Spleen (tissue), 11 donors: ENCODE data around the gene RBMXL2. TPM values are rescaled to one million over a fixed set of nuclear protein-coding genes. Genes with fewer than 3 reads are reported as not detected.

Experiments used
- DNase-seq: peaks from one replicate; pipeline ENCODE4 v3.0.0-alpha.2; 2020
- H3K27ac ChIP-seq, 8 donors: fragments of 200-600 bp; sonication (generic) in 7 of 8; 1 replicate in 4 of 8; 2 replicates in 4 of 8; pipeline versions ENCODE4 v1.5.0 to v1.8.0; 2016 to 2021; ENCODE audit warnings: inconsistent platforms in 4 of 8, mild to moderate bottlenecking in 4 of 8, moderate library complexity in 1 of 8
- H3K27me3 ChIP-seq, 7 donors: fragments of 200-600 bp; sonication (generic) in 6 of 7; replicated peaks in 1 of 7; 1 replicate in 4 of 7; 2 replicates in 3 of 7; pipeline versions ENCODE4 v1.5.0 to v1.8.0; 2016 to 2021; ENCODE audit warnings: inconsistent platforms in 3 of 7, mild to moderate bottlenecking in 1 of 7
- H3K36me3 ChIP-seq, 6 donors: fragments of 200-600 bp; sonication (generic) in 5 of 6; 1 replicate in 4 of 6; 2 replicates in 2 of 6; pipeline versions ENCODE4 v1.5.0 to v1.8.0; 2016 to 2021; ENCODE audit warnings: inconsistent platforms in 2 of 6
- H3K4me1 ChIP-seq, 6 donors: fragments of 200-600 bp; sonication (generic) in 5 of 6; 1 replicate in 3 of 6; 2 replicates in 3 of 6; pipeline versions ENCODE4 v1.5.0 to v1.8.0; 2016 to 2021; ENCODE audit warnings: inconsistent platforms in 3 of 6
- H3K4me3 ChIP-seq, 8 donors: fragments of 200-600 bp; sonication (generic) in 7 of 8; 1 replicate in 4 of 8; 2 replicates in 4 of 8; pipeline versions ENCODE4 v1.5.0 to v1.8.0; 2016 to 2021; ENCODE audit warnings: inconsistent platforms in 4 of 8, mild to moderate bottlenecking in 4 of 8, moderate library complexity in 2 of 8
- H3K9me3 ChIP-seq, 8 donors: fragments of 200-600 bp; sonication (generic) in 7 of 8; 1 replicate in 4 of 8; 2 replicates in 4 of 8; pipeline versions ENCODE4 v1.5.0 to v1.8.0; 2016 to 2021; ENCODE audit warnings: inconsistent platforms in 4 of 8
- POLR2A ChIP-seq, 3 donors: fragments of 450-650 bp; IDR thresholded peaks; one replicate each; pipeline ENCODE4 v1.5.1; 2017; ENCODE audit warnings: antibody characterized with exemption in 3 of 3, mild to moderate bottlenecking in 1 of 3
- POLR2AphosphoS5 ChIP-seq, 3 donors: sonication (generic); formaldehyde crosslinking; IDR thresholded peaks; one replicate each; pipeline ENCODE4 v1.5.1; 2017; ENCODE audit warnings: antibody characterized with exemption in 3 of 3
- WGBS, 5 donors: extraction: QIAGEN DNeasy Blood & Tissue Kit in 3 of 5; methylation state at CpG; one replicate each; pipeline versions ENCODE4 v1.1.5 to v1.1.7; 2013 to 2018; 5-methylcytosine and 5-hydroxymethylcytosine counted together
- intact Hi-C: fragments of 100-400 bp; cut with DNase I; formaldehyde crosslinking; loops from one replicate; pipeline ENCODE4 v1.15.0; 2023; ENCODE audit warnings: low total_unique reads
- polyA plus RNA-seq, 3 donors: library from polyadenylated mRNA; stranded (reverse); fragments of 200-250 nt; gene quantifications; one replicate each; pipeline ENCODE4 v1.2.1, GENCODE V29; 2013
- total RNA-seq, 7 donors: library from RNA; depleted of rRNA in 3 of 7; stranded (reverse); fragments of >200 nt in 3 of 7; fragmentation: NEBNext Ultra II Directional in 4 of 7; extraction: Animal tissue kit (Norgen Biotek cat#: 25700) in 4 of 7; gene quantifications; one replicate each; pipeline versions ENCODE4 v1.1.0 to v1.2.1, GENCODE V29; 2016 to 2021
- TF ChIP-seq, protein P1 (sequence below), 11 experiments: fragments of 200-600 bp in 7 of 11; fragments of 450-650 bp in 4 of 11; sonication (generic) in 4 of 11; IDR thresholded peaks in 8 of 11; conservative IDR thresholded peaks in 3 of 11; 1 replicate in 7 of 11; 2 replicates in 4 of 11; pipeline versions ENCODE4 v1.4.0 to v1.8.0; 2016 to 2021; ENCODE audit warnings: antibody characterized with exemption in 11 of 11, inconsistent platforms in 4 of 11, mild to moderate bottlenecking in 1 of 11
- donor health status: healthy with polysubstance abuse.
- donor health status: DM: no; HTN: no; CAD: no; lungs with moderate emphysema.
- donor health status: DM: no; HTN: no; CAD: no.
- donor health status: Bipolar disorder and iron deficiency.
- donor health status: healthy.
- donor health status: DM: no; HTN: no; CAD: no.
- donor health status: DM: yes; HTN: yes; CAD: no.

The RBMXL2 gene
- total and polyA plus RNA-seq, 10 donors: 0.20 to 0.52 (median 0.45) TPM; not detected in 6

DNA sequence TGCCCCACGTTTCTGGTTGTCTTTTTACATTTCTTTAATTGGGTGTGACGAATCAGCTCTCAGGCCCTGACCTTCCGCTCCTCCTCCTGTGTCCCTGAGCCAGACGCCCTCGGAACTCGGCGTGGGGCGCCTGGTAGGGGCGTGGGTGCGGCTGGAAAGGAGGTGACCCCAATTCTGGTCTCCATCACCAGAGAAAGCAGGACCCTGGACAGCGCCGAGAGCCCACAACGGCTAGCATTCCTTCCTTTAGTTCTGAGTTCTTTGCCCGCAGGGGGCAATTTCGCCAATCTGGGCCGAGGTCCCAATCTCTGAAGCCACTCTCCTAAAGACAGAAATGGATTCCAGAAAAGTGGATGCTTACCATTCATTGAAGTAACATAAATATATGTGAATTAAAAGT is 11.7 kb upstream of the RBMXL2 start:
- WGBS, 5 donors: 70 to 75% (median 73%) methylated on average over 16 of the region's 16 CpGs
- Histone ChIP-seq H3K4me3 (no peak overlapping the region), H3K9me3 (peaks cover 0 to 22% (median 10%) of the 10 kb centered on the region in 8 donors), H3K4me1 (no peaks in the 10 kb centered on the region), H3K27me3 (peaks cover 0 to 10% (median 0%) of the 10 kb centered on the region in 7 donors), H3K36me3 (no peaks in the 10 kb centered on the region), H3K27ac (no peak overlapping the region)
- intact Hi-C loops: no loop called here
- TF ChIP-seq POLR2A (IDR thresholded peaks at IDR 0.05): no peak
- TF ChIP-seq POLR2AphosphoS5 (IDR thresholded peaks at IDR 0.05): no peak
- TF ChIP-seq, protein P1, sequence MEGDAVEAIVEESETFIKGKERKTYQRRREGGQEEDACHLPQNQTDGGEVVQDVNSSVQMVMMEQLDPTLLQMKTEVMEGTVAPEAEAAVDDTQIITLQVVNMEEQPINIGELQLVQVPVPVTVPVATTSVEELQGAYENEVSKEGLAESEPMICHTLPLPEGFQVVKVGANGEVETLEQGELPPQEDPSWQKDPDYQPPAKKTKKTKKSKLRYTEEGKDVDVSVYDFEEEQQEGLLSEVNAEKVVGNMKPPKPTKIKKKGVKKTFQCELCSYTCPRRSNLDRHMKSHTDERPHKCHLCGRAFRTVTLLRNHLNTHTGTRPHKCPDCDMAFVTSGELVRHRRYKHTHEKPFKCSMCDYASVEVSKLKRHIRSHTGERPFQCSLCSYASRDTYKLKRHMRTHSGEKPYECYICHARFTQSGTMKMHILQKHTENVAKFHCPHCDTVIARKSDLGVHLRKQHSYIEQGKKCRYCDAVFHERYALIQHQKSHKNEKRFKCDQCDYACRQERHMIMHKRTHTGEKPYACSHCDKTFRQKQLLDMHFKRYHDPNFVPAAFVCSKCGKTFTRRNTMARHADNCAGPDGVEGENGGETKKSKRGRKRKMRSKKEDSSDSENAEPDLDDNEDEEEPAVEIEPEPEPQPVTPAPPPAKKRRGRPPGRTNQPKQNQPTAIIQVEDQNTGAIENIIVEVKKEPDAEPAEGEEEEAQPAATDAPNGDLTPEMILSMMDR (IDR thresholded peaks at IDR 0.05 in 8 of 11, conservative IDR thresholded peaks at IDR 0.05 in 3 of 11): no peak
- no peak for DNase-seq

DNA sequence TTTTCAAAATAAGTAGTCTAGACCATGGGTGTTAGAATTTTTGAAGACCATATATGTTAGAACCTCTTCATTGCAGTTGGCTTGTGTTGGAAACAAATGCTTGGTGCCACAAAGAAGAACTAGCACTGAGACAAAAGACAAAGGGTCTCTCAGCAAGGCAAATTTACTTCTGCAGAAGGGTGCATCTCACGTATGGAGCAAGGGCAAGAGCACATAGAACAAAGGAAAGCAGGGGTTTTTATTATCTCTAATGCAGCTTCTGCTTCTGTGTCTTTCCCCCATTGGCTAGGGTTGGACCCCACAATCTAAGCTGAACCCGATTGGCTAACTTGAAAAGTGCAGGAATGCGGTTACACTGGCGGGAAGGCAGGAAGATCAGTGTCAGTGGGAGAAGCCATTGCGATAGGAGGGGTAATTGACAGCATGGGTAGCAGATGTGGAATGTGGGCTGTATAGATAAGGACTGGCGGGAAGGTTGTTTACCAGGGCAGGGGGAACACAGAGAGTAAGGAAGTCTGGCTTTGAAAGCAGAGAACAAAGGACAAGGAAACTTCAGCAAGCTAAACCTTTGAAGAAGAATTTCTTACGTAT is 9.2 kb upstream of the RBMXL2 start:
- Histone ChIP-seq H3K9me3 (peaks cover 0 to 22% (median 10%) of the 10 kb centered on the region in 8 donors), H3K27ac (no peak overlapping the region), H3K36me3 (no peaks in the 10 kb centered on the region), H3K4me3 (no peak overlapping the region), H3K4me1 (no peaks in the 10 kb centered on the region), H3K27me3 (peaks cover 0 to 12% (median 0%) of the 10 kb centered on the region in 7 donors)
- intact Hi-C loops: no loop called here
- TF ChIP-seq, protein P1 (IDR thresholded peaks at IDR 0.05 in 8 of 11, conservative IDR thresholded peaks at IDR 0.05 in 3 of 11): no peak
- TF ChIP-seq POLR2AphosphoS5 (IDR thresholded peaks at IDR 0.05) (no peak), POLR2A (IDR thresholded peaks at IDR 0.05) (no peak)
- no peak for DNase-seq
- 82 to 90% (median 83%) methylated on average over 7 of the region's 7 CpGs for WGBS, 5 donors

DNA sequence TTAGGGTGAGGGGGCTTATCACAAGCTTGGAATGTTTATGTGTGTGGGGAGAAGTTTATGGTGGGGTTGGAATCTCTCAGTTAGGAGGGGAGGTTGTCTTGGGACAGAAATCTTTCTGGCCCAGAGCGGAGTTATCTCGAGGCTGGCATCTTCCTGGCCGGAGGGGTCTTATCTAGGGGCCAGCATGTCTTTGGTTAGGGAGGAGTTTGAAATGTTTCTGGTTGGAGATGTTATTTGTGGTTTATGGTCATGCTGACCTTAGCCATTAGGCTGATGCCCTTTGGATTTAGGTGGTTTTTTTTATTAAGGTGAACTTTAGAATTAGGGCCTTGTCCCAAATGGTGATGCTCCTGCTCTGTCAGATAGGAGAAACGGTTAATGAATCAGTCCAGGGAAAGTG is 7.9 kb upstream of the RBMXL2 start:
- Histone ChIP-seq H3K9me3 (peaks cover 0 to 22% (median 10%) of the 10 kb centered on the region in 8 donors), H3K27ac (no peak overlapping the region), H3K27me3 (peaks cover 0 to 16% (median 0%) of the 10 kb centered on the region in 7 donors), H3K4me1 (no peaks in the 10 kb centered on the region), H3K4me3 (no peak overlapping the region), H3K36me3 (no peaks in the 10 kb centered on the region)
- whole genome bisulfite sequencing, 5 donors: 80 to 89% (median 84%) methylated on average over 4 of the region's 4 CpGs
- DNase-seq: no peak
- TF ChIP-seq POLR2A (IDR thresholded peaks at IDR 0.05) (no peak), POLR2AphosphoS5 (IDR thresholded peaks at IDR 0.05) (no peak)
- TF ChIP-seq, protein P1 (IDR thresholded peaks at IDR 0.05 in 8 of 11, conservative IDR thresholded peaks at IDR 0.05 in 3 of 11): no peak
- intact Hi-C loops: no loop called here

DNA sequence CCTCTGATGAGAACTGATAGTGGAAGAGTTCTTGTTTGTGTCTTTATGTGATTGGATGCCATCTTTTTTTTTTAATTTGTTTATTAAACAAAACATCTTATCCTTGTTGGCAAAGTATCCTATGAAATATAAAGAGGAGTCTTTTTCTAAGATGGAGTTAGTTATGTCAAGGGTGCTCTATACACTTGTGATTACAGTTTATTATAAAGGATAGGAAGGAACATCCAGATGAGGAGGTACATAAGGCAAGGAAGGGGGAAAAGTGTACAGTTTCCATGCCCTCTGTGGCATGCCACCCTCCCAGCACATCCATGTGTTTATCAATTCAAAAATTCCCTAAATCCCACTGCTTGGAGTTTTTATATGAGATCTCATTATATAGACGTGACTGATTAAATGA is 7.4 kb upstream of the RBMXL2 start:
- TF ChIP-seq POLR2A (IDR thresholded peaks at IDR 0.05) (no peak), POLR2AphosphoS5 (IDR thresholded peaks at IDR 0.05) (no peak)
- TF ChIP-seq, protein P1 (IDR thresholded peaks at IDR 0.05 in 8 of 11, conservative IDR thresholded peaks at IDR 0.05 in 3 of 11): no peak
- 79 to 84% (median 81%) methylated on average over 1 of the region's 1 CpG for WGBS, 5 donors
- Histone ChIP-seq H3K36me3 (no peaks in the 10 kb centered on the region), H3K9me3 (peaks cover 0 to 22% (median 10%) of the 10 kb centered on the region in 8 donors), H3K27ac (no peak overlapping the region), H3K27me3 (peaks cover 0 to 16% (median 0%) of the 10 kb centered on the region in 7 donors), H3K4me1 (no peaks in the 10 kb centered on the region), H3K4me3 (no peak overlapping the region)
- no peak for DNase-seq
- intact Hi-C loops: no loop called here
